HG03139 (cell line): ENCODE measurements around the gene USHBP1.

ENCODE experiments used
- ATAC-seq: cut with Tn5 transposase; IDR thresholded peaks from one replicate; pipeline ENCODE4 v1.9.1; 2021; ENCODE audit not compliant: unreplicated experiment

The USHBP1 gene

GRCh38 chr19:17264641-17264979 lies at the start of gene USHBP1:
USHBP1 (minus strand) TSS chr19:17264745; CDS start chr19:17264299, 446 bp downstream.
- ATAC-seq, result no peak

- no peak for ATAC-seq
Observed at GRCh38 chr19:17314007-17314593, 49.6 kb upstream of the USHBP1 start.

- no peak for ATAC-seq
Observed at GRCh38 chr19:17312189-17313113, 47.9 kb upstream of the USHBP1 start.

- no peak for ATAC-seq
Observed at GRCh38 chr19:17311455-17312188, 47.1 kb upstream of the USHBP1 start.

- ATAC-seq, result no peak
Observed at GRCh38 chr19:17309965-17310461, 45.5 kb upstream of the USHBP1 start.

GRCh38 chr19:17309198-17309964 lies 44.8 kb upstream of the USHBP1 start, which contains the start of gene DDA1:
DDA1 (plus strand) TSS chr19:17309563; CDS start chr19:17309655, 92 bp downstream.
- peak; percentile 49 for ATAC-seq

- no peak for ATAC-seq
Observed at GRCh38 chr19:17307876-17308377, 43.4 kb upstream of the USHBP1 start.

- ATAC-seq, result no peak
Observed at GRCh38 chr19:17306285-17306714, 41.8 kb upstream of the USHBP1 start.

GRCh38 chr19:17305517-17306284 lies 41.2 kb upstream of the USHBP1 start, which contains the start of gene MRPL34:
MRPL34 (plus strand) TSS chr19:17305872; CDS start chr19:17305893, 21 bp downstream.
- peak; percentile 46 for ATAC-seq

GRCh38 chr19:17305216-17305516 lies 40.6 kb upstream of the USHBP1 start:
- ATAC-seq, result no peak

GRCh38 chr19:17304386-17305215 lies 40.1 kb upstream of the USHBP1 start:
- no peak for ATAC-seq

GRCh38 chr19:17303940-17304267 lies 39.4 kb upstream of the USHBP1 start:
- no peak for ATAC-seq

- peak; percentile 50 for ATAC-seq
Observed at GRCh38 chr19:17303167-17303939, 38.8 kb upstream of the USHBP1 start, which contains the start of gene ABHD8. ABHD8 (minus strand) TSS chr19:17303425; CDS start chr19:17301616, 1,809 bp downstream.

- ATAC-seq, result no peak
Observed at GRCh38 chr19:17302391-17303166, 38.0 kb upstream of the USHBP1 start.

- ATAC-seq, result no peak
Observed at GRCh38 chr19:17300992-17301619, 36.6 kb upstream of the USHBP1 start.

- no peak for ATAC-seq
Observed at GRCh38 chr19:17296976-17297375, 32.4 kb upstream of the USHBP1 start.

- ATAC-seq, result no peak
Observed at GRCh38 chr19:17296273-17296672, 31.7 kb upstream of the USHBP1 start.
